IMR-90 (cell line): ENCODE measurements around the gene NAA38. TPM values are rescaled to one million over a fixed set of nuclear protein-coding genes. Genes with fewer than 3 reads are reported as not detected.

Experiments used
- ATAC-seq: fragments of 200-7000 bp; cut with Tn5 transposase; 2 replicates; pipeline ENCODE4 v1.9.1; 2020; ENCODE audit warnings: low read depth, mild to moderate bottlenecking, moderate library complexity
- BruUV-seq: library from RNA; stranded (reverse); fragments of 400-500 nt; replicated peaks from 2 replicates; lab custom pipeline; 2021; lab: Mats Ljungman, UMichigan
- CTCF ChIA-PET: fragments of 300-600 bp; formaldehyde crosslinking; extraction: SDS; loops from one replicate; lab custom pipeline; 2021; ENCODE audit warnings: antibody characterized with exemption; lab: Yijun Ruan, JAX
- POLR2A ChIA-PET: fragments of 300-600 bp; sonication (Branson Sonifier 250); formaldehyde crosslinking; loops from one replicate; lab custom pipeline; 2022; ENCODE audit warnings: antibody characterized with exemption; ENCODE audit not compliant: unreplicated experiment; lab: Charles Lee
- DNase-seq: peaks from one replicate; pipeline ENCODE4 v3.0.0; 2013
- H2AFZ ChIP-seq: replicated peaks from 2 replicates; pipeline ENCODE3; 2013; ENCODE audit warnings: low read length, mild to moderate bottlenecking; ENCODE audit not compliant: poor library complexity
- H2AK5ac ChIP-seq: 2 replicates; pipeline ENCODE4 v1.6.1; 2013; ENCODE audit warnings: low read depth, low read length, inconsistent platforms
- H2AK9ac ChIP-seq: replicated peaks from 2 replicates; pipeline ENCODE3; 2013; ENCODE audit warnings: mild to moderate bottlenecking, low read depth, low read length, moderate library complexity; ENCODE audit not compliant: poor library complexity
- H2BK120ac ChIP-seq: 2 replicates; pipeline ENCODE4 v1.6.1; 2013; ENCODE audit warnings: low read depth, low read length, inconsistent platforms
- H2BK15ac ChIP-seq: 3 replicates; pipeline ENCODE4 v1.6.1; 2013; ENCODE audit warnings: low read depth, low read length, inconsistent platforms
- H2BK20ac ChIP-seq: 2 replicates; pipeline ENCODE4 v1.6.1; 2013; ENCODE audit warnings: low read depth, mild to moderate bottlenecking, inconsistent platforms, low read length, moderate library complexity
- H2BK5ac ChIP-seq: 2 replicates; pipeline ENCODE4 v1.6.1; 2013; ENCODE audit warnings: mild to moderate bottlenecking, low read depth, low read length, inconsistent platforms; ENCODE audit not compliant: poor library complexity, severe bottlenecking
- H3K14ac ChIP-seq: replicated peaks from 2 replicates; pipeline ENCODE4 v1.6.1; 2013; ENCODE audit warnings: low read depth, low read length, inconsistent platforms
- H3K18ac ChIP-seq: 2 replicates; pipeline ENCODE4 v1.6.1; 2013; ENCODE audit warnings: low read depth, low read length, control low read depth
- H3K23ac ChIP-seq: 2 replicates; pipeline ENCODE4 v1.6.1; 2013; ENCODE audit warnings: low read depth, low read length, inconsistent platforms
- H3K27ac ChIP-seq: 2 replicates; pipeline ENCODE4 v1.5.1; 2013; ENCODE audit warnings: mild to moderate bottlenecking, control low read depth, low read length; ENCODE audit not compliant: insufficient read depth
- H3K27me3 ChIP-seq: 2 replicates; pipeline ENCODE4 v1.6.1; 2013; ENCODE audit warnings: low read length; ENCODE audit not compliant: control insufficient read depth, insufficient read depth
- H3K36me3 ChIP-seq: 2 replicates; pipeline ENCODE4 v1.6.1; 2013; ENCODE audit warnings: low read length, mixed read lengths; ENCODE audit not compliant: control insufficient read depth, insufficient read depth
- H3K4ac ChIP-seq: 2 replicates; pipeline ENCODE4 v1.6.1; 2013; ENCODE audit warnings: low read depth, low read length, inconsistent platforms
- H3K4me1 ChIP-seq: 2 replicates; pipeline ENCODE4 v1.6.1; 2013; ENCODE audit warnings: low read length, mixed read lengths; ENCODE audit not compliant: control insufficient read depth, insufficient read depth
- H3K4me2 ChIP-seq: 2 replicates; pipeline ENCODE4 v1.6.1; 2013; ENCODE audit warnings: low read depth, mild to moderate bottlenecking, control low read depth, low read length, moderate library complexity
- H3K4me3 ChIP-seq: 2 replicates; pipeline ENCODE4 v1.5.1; 2013; ENCODE audit warnings: low read depth, mild to moderate bottlenecking, control low read depth, low read length, moderate library complexity; ENCODE audit not compliant: insufficient read depth
- H3K56ac ChIP-seq: 2 replicates; pipeline ENCODE4 v1.6.1; 2013; ENCODE audit warnings: low read length, inconsistent platforms; ENCODE audit not compliant: insufficient read depth; ENCODE audit errors: extremely low read depth
- H3K79me1 ChIP-seq, 2 experiments: 2 replicates each; pipeline ENCODE4 v1.6.1; 2013; ENCODE audit warnings: low read length in 2 of 2, inconsistent platforms in 1 of 2, low read depth in 1 of 2
- H3K9ac ChIP-seq: 2 replicates; pipeline ENCODE4 v1.6.1; 2013; ENCODE audit warnings: low read depth, low read length, control low read depth
- H3K9me1 ChIP-seq: 2 replicates; pipeline ENCODE4 v1.6.1; 2013; ENCODE audit warnings: low read length, inconsistent platforms; ENCODE audit not compliant: insufficient read depth
- H3K9me3 ChIP-seq: 2 replicates; pipeline ENCODE4 v1.6.1; 2013; ENCODE audit warnings: low read length; ENCODE audit not compliant: control insufficient read depth, insufficient read depth
- H4K20me1 ChIP-seq: 2 replicates; pipeline ENCODE4 v1.6.1; 2013; ENCODE audit warnings: low read length, inconsistent platforms; ENCODE audit not compliant: insufficient read depth
- H4K5ac ChIP-seq: 2 replicates; pipeline ENCODE4 v1.6.1; 2013; ENCODE audit warnings: mild to moderate bottlenecking, low read depth, low read length, control low read depth
- H4K8ac ChIP-seq, 2 experiments: 2 replicates each; pipeline ENCODE4 v1.6.1; 2013; ENCODE audit warnings: low read depth in 2 of 2, low read length in 2 of 2, control low read depth in 1 of 2, inconsistent platforms in 1 of 2
- H4K91ac ChIP-seq: 2 replicates; pipeline ENCODE4 v1.6.1; 2013; ENCODE audit warnings: low read depth, low read length, inconsistent platforms; ENCODE audit not compliant: insufficient read depth
- BHLHE40 ChIP-seq: fragments of 150-350 bp; IDR thresholded peaks from 2 replicates; pipeline ENCODE4 v1.6.1; 2016; ENCODE audit warnings: mild to moderate bottlenecking, low read depth, low read length
- MAZ ChIP-seq: IDR thresholded peaks from 2 replicates; pipeline ENCODE4 v1.6.1; 2012; ENCODE audit warnings: low read depth, mild to moderate bottlenecking, low read length, improper control_type of control experiment, moderate library complexity, borderline replicate concordance
- WGBS, 2 experiments: methylation state at CpG; one replicate each; pipeline versions ENCODE4 v1.1.5 to v1.1.7; 2013; ENCODE audit warnings: missing lambda C conversion rate in 2 of 2; ENCODE audit not compliant: insufficient read length in 1 of 2; ENCODE audit errors: extremely low coverage in 2 of 2; 5-methylcytosine and 5-hydroxymethylcytosine counted together
- dilution Hi-C: fragments of 300-500 bp; cut with HindIII; formaldehyde crosslinking; loops from one replicate; pipeline ENCODE4 v1.14.3; 2018; ENCODE audit warnings: low sequenced_read_pairs; ENCODE audit not compliant: unreplicated experiment
- in situ Hi-C: fragments of 300-500 bp; cut with MboI; formaldehyde crosslinking; loops from 3 replicates; pipeline ENCODE4 v1.14.3; 2019; ENCODE audit warnings: low sequenced_read_pairs, inconsistent platforms, mixed read lengths
- intact Hi-C: fragments of 100-400 bp; cut with micrococcal nuclease; formaldehyde crosslinking; loops from 2 replicates; pipeline ENCODE4 v1.10.0; 2022
- polyA plus RNA-seq, 3 experiments: library from polyadenylated mRNA; depleted of rRNA; stranded (reverse); fragments of >200 nt; gene quantifications; 2 replicates each; pipeline ENCODE4 v1.2.3, GENCODE V29; 2012; ENCODE audit warnings: low replicate concordance in 1 of 3
- total RNA-seq: library from RNA; depleted of rRNA; stranded (reverse); fragments of >200 nt; gene quantifications from 2 replicates; pipeline ENCODE4 v1.2.3, GENCODE V29; 2012
- TF ChIP-seq, protein P1 (sequence below): fragments of 150-350 bp; IDR thresholded peaks from 2 replicates; pipeline ENCODE4 v1.6.1; 2017; ENCODE audit warnings: mild to moderate bottlenecking, antibody characterized with exemption, low read length, low read depth

The NAA38 gene
- total and polyA plus RNA-seq, 2 of the 4 experiments (the other 2 are of a cell fraction) = 40.7 to 76.8 TPM

- H3K4me2 ChIP-seq = peak within 1 kb of the TSS; percentile 91
- peak within 1 kb of the TSS; percentile 81 for H2BK5ac ChIP-seq
- peak within 1 kb of the TSS; percentile 73 for H3K27ac ChIP-seq
- H4K91ac ChIP-seq = peak within 1 kb of the TSS; percentile 62; the same call in 1 of the 2 replicates
- in situ Hi-C loops = no loop called here
- H3K9ac ChIP-seq = peak within 1 kb of the TSS; percentile 53
- no peak within 1 kb of the TSS for H2BK20ac ChIP-seq
- H3K27me3 ChIP-seq = peaks cover 6% of the 10 kb centered on the region
- peak within 1 kb of the TSS; percentile 33 to 77; a peak in 2 of 4 replicates for H4K8ac ChIP-seq
- DNase-seq (peak; percentile 85), ATAC-seq (peak; percentile 71)
- H4K5ac ChIP-seq = no peak within 1 kb of the TSS; the same call in 1 of the 2 replicates
- H3K18ac ChIP-seq = no peak within 1 kb of the TSS
- H3K79me1 ChIP-seq = peaks cover 0 to 29% of the 10 kb centered on the region in 2 experiments; a peak in 2 of 4 replicates
- H3K23ac ChIP-seq = peak within 1 kb of the TSS; percentile 23; the same call in 1 of the 2 replicates
- H2AFZ ChIP-seq = peak within 1 kb of the TSS; percentile 98
- no TSS peak for BruUV-seq
- H3K4me1 ChIP-seq = peaks cover 9% of the 10 kb centered on the region
- intact Hi-C loops = no loop called here
- ChIA-PET POLR2A (no interaction called here), CTCF (interaction anchor here (0.7 to 1.6 kb wide), 3 partner anchors 9 to 26 kb away, joined by 3 read pairs; partner anchors contain the start of gene NAA38)
- no peak within 1 kb of the TSS; the same call in none of the 2 replicates for H3K14ac ChIP-seq
- dilution Hi-C loops = no loop called here
- TF ChIP-seq, protein P1, sequence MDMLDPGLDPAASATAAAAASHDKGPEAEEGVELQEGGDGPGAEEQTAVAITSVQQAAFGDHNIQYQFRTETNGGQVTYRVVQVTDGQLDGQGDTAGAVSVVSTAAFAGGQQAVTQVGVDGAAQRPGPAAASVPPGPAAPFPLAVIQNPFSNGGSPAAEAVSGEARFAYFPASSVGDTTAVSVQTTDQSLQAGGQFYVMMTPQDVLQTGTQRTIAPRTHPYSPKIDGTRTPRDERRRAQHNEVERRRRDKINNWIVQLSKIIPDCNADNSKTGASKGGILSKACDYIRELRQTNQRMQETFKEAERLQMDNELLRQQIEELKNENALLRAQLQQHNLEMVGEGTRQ = peak; percentile 50
- TF ChIP-seq MAZ (peak; percentile 20), BHLHE40 (no peak)
- H3K9me1 ChIP-seq = peaks cover 4% of the 10 kb centered on the region; the same call in 1 of the 2 replicates
- peak within 1 kb of the TSS; percentile 91 for H2AK9ac ChIP-seq
- H3K36me3 ChIP-seq = no peaks in the 10 kb centered on the region
- H3K9me3 ChIP-seq = no peaks in the 10 kb centered on the region
- no peak within 1 kb of the TSS for H2BK120ac ChIP-seq
- H3K4ac ChIP-seq = peak within 1 kb of the TSS; percentile 64; the same call in 1 of the 2 replicates
- H3K56ac ChIP-seq = 0 out of 2 replicates have a peak within 1 kb of the TSS, but pooled peaks have one; percentile 13
- 0% methylated on average over 1 of the region's 49 CpGs; no CpG with 5 or more reads in 1 of the 2 experiments for WGBS, 2 experiments
- H2BK15ac ChIP-seq = no peak within 1 kb of the TSS
- peaks cover 11% of the 10 kb centered on the region for H4K20me1 ChIP-seq
- peak within 1 kb of the TSS; percentile 58 for H3K4me3 ChIP-seq
- peak within 1 kb of the TSS; percentile 81 for H2AK5ac ChIP-seq
Measured at GRCh38 chr17:7833795-7834541, 23.4 kb downstream of the NAA38 start, which contains the start of gene KDM6B. Gene KDM6B, plus strand, starts transcription at chr17:7834217. Its CDS starts 11,338 bp downstream, at chr17:7845555.
